HG03521 (cell line): ENCODE data around the gene TBL3.

Experiments used
- ATAC-seq: cut with Tn5 transposase; IDR thresholded peaks from one replicate; pipeline ENCODE4 v1.9.1; 2021; ENCODE audit warnings: mild to moderate bottlenecking, moderate library complexity; ENCODE audit not compliant: unreplicated experiment

The TBL3 gene

GRCh38 chr16:1981398-1981836 is 9.6 kb downstream of the TBL3 start, which contains the start of gene NOXO1:
Gene NOXO1 (minus strand): TSS chr16:1981469. CDS start chr16:1981179, 290 bp downstream.
- ATAC-seq = no peak

GRCh38 chr16:1982013-1982433 is 10.2 kb downstream of the TBL3 start:
- ATAC-seq = no peak

GRCh38 chr16:1982991-1983543 is 11.2 kb downstream of the TBL3 start:
- ATAC-seq = no peak

DNA sequence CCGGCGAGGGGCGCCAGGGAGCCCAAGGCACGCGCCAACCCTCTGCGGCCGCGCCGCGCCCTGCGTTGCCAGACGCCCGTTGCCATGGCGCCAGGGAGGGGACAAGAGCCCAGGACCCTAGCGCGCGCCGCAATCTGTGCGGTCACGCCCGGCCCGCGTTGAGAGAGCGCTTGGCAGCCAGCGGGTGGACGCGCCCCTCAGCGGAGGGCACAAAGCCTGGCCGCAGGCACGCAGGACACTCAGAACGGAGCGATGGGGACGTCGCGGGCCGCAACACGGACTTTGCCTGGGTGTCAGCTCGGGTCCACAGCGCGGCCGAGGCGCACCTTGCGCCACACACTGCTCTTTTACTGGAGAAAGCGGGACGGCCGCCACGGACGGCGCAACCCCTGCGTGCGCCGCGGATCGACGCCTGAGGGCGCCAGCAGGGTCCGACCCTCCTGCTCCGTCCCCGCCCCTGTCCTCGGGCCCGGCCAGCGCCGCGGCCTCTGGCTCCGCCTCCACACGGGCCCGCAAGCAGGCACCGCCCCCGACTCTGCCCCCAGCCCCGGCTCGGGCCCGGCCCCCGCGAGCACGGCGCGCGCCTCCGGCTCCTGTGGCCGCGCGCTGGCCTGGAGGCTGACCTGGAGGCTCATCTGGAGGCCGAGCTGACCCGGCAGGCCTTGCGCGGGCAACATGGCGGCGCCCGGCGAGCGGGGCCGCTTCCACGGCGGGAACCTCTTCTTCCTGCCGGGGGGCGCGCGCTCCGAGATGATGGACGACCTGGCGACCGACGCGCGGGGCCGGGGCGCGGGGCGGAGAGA is 11.9 kb downstream of the TBL3 start, which contains the start of gene GFER:
TSS of gene GFER (plus strand) at position 650 of the 803 bp plus-strand sequence. CDS start at position 676, 26 bp downstream.
- ATAC-seq = peak; percentile 79

- ATAC-seq = no peak
Observed at GRCh38 chr16:1984347-1985225, 12.7 kb downstream of the TBL3 start.

DNA sequence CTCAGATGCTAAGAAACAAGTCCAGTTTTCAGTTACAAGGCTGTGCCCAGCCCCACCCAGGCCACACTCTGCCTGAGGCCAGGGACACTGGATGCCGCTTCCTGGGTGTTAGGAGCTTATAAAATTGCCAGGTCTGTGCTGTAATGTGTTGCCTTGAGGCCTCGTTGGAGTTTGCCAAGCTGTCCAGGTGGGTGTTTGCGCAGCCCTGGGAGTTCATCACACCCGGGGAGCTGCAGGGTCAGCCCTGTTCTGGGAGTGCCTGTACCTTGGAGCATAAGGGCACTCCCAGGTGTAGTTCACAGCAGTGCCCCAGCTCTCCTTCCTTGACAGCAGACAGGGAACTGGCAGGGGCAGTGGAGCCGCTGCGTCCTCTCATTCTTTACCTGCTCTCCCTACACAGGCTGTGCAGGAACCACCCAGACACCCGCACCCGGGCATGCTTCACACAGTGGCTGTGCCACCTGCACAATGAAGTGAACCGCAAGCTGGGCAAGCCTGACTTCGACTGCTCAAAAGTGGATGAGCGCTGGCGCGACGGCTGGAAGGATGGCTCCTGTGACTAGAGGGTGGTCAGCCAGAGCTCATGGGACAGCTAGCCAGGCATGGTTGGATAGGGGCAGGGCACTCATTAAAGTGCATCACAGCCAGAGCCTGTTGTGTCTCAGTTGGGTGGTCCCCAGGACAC is 13.8 kb downstream of the TBL3 start:
- no peak for ATAC-seq

DNA sequence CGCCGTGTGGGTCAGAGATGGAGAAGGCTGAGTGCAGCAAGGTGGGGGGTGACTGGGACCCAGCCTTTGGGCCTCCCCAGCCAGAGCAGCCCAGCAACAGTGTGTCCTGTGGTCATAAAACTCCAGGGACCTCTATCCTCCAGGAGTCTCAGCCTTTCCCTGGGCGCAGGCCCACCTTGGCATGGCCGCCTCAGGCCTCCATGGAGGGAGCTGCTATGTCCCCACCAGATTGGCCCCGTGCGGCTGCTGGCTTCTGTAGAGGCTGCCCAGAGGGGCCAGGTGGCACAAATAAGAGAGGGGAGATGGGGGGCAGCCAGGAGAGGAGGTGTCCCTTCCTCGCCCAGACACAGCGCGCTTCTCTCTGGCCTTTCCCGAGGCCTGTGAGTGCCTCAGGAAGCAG is 15.3 kb downstream of the TBL3 start:
- no peak for ATAC-seq

- ATAC-seq = no peak
Observed at GRCh38 chr16:1989209-1990100, 17.6 kb downstream of the TBL3 start, which contains the start of gene SYNGR3. Gene SYNGR3 (plus strand): TSS chr16:1989970. CDS start chr16:1990103, 133 bp downstream.

DNA sequence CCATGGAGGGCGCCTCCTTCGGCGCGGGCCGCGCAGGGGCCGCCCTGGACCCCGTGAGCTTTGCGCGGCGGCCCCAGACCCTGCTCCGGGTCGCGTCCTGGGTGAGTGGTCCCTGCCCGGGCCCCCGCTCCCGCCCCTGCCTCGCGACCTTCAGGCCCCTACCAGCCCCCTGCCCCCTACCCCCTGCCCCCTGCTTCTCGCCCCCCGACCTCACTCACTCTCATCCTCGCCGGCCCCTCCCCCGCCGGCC is 18.2 kb downstream of the TBL3 start:
- ATAC-seq = no peak

- no peak for ATAC-seq
Observed at GRCh38 chr16:1990351-1991134, 18.7 kb downstream of the TBL3 start.

- ATAC-seq = peak; percentile 26
Observed at GRCh38 chr16:1991135-1991551, 19.3 kb downstream of the TBL3 start.

DNA sequence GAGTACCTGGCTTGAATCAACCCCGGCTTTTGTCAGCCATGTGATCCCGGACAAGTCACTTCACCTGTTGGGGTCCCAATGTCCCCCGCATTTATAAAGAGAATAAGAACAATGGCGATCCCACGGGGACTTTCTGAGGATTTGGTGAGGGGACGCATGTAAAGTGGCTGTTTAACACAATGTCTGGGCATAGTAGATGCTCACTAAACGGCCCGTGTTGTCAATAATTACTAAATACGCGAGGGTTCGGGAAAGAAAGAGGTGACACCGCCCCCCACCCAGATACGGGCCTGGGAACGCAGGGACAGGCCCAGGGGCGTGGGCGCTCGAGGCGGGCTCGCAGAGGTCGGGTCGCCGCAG is 19.7 kb downstream of the TBL3 start:
- no peak for ATAC-seq

DNA sequence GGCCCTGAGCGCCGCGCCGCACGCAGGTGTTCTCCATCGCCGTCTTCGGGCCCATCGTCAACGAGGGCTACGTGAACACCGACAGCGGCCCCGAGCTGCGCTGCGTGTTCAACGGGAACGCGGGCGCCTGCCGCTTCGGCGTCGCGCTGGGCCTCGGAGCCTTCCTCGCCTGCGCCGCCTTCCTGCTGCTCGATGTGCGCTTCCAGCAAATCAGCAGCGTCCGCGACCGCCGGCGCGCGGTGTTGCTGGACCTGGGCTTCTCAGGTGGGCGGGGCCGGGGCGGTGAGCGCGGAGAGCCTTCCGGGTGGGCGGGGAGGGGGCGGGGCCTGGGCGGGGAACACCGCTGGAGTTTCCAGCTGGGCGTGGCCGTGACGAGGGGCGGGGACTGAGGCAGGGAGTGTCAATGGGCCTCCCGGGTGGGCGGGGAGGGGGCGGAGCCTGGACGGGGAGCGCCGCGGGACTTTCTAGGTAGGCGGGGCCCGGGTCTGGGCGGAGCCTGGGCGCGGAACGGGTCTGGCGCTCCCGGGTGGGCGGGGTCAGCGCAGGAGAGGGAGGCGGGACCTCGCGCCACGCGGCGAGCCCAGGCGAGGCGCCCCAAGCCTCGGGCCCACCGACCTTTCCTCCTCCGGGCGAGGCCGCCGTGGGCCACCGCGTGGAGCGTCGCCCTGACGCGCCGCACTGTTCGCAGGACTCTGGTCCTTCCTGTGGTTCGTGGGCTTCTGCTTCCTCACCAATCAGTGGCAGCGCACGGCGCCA is 20.3 kb downstream of the TBL3 start:
- peak; percentile 58 for ATAC-seq

DNA sequence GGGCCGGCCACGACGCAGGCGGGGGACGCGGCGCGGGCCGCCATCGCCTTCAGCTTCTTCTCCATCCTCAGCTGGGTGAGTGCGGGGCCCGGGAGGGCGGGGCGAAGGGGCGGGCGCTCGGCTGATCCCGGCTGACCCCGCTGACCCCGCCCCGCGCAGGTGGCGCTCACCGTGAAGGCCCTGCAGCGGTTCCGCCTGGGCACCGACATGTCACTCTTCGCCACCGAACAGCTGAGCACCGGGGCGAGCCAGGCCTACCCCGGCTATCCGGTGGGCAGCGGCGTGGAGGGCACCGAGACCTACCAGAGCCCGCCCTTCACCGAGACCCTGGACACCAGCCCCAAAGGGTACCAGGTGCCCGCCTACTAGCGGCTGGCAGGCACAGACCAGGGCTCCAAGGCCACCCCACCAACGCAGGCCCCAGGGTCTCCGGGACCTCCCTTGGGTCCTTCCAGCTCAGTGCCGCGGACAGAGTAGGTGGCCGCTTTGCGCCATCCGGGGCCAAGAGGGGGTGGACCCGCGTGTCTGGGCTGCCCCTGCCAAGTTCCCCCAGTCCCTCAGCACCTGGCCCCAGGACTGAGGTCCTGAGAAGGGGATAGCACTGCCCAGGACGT is 21.0 kb downstream of the TBL3 start:
- ATAC-seq = no peak

DNA sequence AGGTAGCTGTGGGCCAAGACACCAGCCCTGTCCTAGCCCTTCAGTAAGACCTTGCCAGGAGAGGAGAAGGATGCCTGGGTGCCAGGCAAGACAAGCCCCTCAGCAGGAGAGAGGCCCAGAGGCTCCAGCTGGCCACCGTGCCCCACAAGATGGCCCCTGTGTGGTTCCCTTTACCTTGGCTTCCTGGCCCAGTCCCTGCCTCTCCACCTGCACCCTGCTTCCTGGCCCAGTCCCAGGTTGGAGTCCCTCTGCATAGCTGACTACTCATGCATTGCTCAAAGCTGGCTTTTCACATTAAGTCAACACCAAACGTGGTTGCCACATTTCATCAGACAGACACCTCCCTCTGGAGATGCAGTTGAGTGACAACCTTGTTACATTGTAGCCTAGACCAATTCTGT is 21.9 kb downstream of the TBL3 start:
- no peak for ATAC-seq

DNA sequence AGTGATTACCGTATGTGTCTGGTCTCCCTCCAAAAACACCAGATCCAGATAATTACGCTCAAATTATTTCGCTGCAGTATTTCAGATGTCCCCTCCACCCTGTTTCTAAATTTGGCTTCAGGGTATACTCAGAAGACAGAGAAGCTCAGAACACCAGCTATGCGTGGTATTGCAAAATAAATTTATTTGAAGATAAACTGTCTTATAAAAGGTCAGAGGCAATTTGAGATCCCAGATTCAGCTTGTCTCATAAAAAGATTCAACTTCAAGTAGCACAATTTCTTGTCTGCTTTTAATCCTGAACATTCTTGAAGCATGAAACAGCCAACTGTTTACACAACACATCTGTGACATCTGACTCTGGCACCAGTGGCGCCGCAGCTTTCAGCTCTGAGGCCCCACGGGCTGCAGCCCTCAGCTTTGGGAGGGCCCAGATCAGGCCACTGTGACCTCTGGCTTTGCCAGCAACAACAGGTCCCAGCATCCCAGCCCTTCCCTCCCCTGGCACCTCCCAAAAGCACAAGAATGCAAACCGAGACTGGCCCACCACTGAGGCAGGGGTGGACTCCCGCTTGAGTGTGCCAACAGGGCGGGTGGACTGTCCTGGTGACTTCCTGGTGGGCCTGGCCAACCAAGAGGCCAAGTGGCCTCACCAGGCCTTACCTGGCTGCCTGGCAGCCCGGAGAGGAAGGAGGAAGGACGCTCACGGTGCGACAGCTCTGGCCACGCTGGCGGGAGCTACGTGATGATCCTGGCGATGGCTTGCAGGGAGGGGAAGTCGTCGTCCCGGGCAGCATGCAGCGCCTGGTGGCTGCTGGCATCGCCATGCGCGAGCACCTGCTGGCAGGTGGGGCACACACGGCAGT is 25.9 kb downstream of the TBL3 start:
- no peak for ATAC-seq

DNA sequence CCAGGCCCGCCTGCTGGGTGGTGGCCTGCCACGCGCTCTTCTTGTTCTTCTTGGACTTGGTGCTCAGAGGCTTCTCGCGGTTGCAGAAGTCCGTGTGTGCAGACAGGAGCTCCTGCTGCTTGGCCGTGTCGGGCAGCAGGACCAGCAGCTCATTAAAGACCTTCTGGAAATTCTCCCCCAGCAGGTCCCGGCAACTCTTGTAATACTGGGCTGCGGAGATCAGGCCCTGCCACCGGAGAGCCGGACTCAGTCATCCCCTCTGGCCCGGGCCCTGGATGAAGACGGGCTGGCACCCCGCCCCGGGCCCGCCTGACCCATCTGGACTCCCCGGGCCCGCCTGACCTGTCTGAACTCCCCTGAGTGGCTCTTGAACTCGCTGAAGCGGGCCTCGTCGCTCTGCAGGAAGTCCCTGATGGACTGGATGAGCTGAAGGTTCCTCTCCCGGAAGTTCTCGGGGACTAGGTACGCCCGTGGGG is 26.5 kb downstream of the TBL3 start:
- no peak for ATAC-seq
